ENCODE data around the gene WDR82. TPM values are rescaled to one million over a fixed set of nuclear protein-coding genes. Genes with fewer than 3 reads are reported as not detected.

Gene WDR82
- total and polyA plus RNA-seq, 2 of the 8 experiments (the other 6 are each of a cell fraction or from before 2014, with no cell fraction given) = 33.5 to 82.7 TPM

- no peaks in the 10 kb centered on the region for H3K36me3 ChIP-seq (ENCODE audit: control insufficient read depth in 2 of 4, insufficient read depth in 4 of 4, low read length in 3 of 4)
- no peak overlapping the region for H3K4me2 ChIP-seq (ENCODE audit: insufficient read depth in 1 of 2, low read depth in 2 of 2, low read length in 2 of 2)
- POLR2A ChIA-PET (ENCODE audit: partially characterized antibody) = interaction anchor here (0.8 kb wide), 1 partner anchor 46 kb away, joined by 3 read pairs; the partner anchor contains the start of gene WDR82
- no peak for DNase-seq (ENCODE audit: low read depth in 1 of 2, low spot score in 2 of 2)
- H3K56ac ChIP-seq (replicated peaks; ENCODE audit: insufficient read length, low read depth, low read length) = no peak overlapping the region
- H2BK120ac ChIP-seq (replicated peaks; ENCODE audit: low read depth, low read length) = no peak overlapping the region
- H4K20me1 ChIP-seq (replicated peaks in 1 of 2; ENCODE audit: control insufficient read depth in 1 of 2, insufficient read depth in 2 of 2, low read length in 2 of 2) = no peaks in the 10 kb centered on the region
- 95% methylated on average over 8 of the region's 9 CpGs; no CpG with 5 or more reads in 1 of the 2 experiments for WGBS, 2 experiments (ENCODE audit: extremely low coverage in 1 of 2, insufficient coverage in 1 of 2, insufficient read length in 1 of 2, insufficient replicate concordance in 2 of 2, low coverage in 1 of 2, low lambda C conversion rate in 2 of 2, missing lambda C conversion rate in 1 of 2)
- no peak overlapping the region for H2BK20ac ChIP-seq (ENCODE audit: low read length)
- CTCF ChIA-PET (ENCODE audit: partially characterized antibody) = interaction anchor here (1.6 to 2.1 kb wide), 5 partner anchors 15 to 93 kb away, joined by 3 to 11 read pairs (median 7); partner anchors contain the start of gene WDR82
- H2AK5ac ChIP-seq (ENCODE audit: low read depth, low read length) = no peak overlapping the region
- H3K9me3 ChIP-seq (ENCODE audit: insufficient read depth in 2 of 2, low read depth in 1 of 2, low read length in 1 of 2) = no peaks in the 10 kb centered on the region
- H2AFZ ChIP-seq (ENCODE audit: low read length) = no peak overlapping the region
- no peak overlapping the region for H3K9ac ChIP-seq (replicated peaks in 1 of 4; ENCODE audit: extremely low read depth in 1 of 4, low read depth in 3 of 4, low read length in 3 of 4)
- TF ChIP-seq TAF1 (IDR thresholded peaks at IDR 0.05; ENCODE audit: low read depth, low read length) = no peak
- TF ChIP-seq CHD1 (IDR thresholded peaks at IDR 0.05; ENCODE audit: low read depth, low read length) = no peak
- no peak for TF ChIP-seq MAX (IDR thresholded peaks at IDR 0.05)
- no peak for TF ChIP-seq EP300 (IDR thresholded peaks at IDR 0.05; ENCODE audit: borderline replicate concordance in 1 of 2, low read depth in 2 of 2, low read length in 2 of 2)
- no peak for TF ChIP-seq SIX5 (IDR thresholded peaks at IDR 0.05; ENCODE audit: low read depth, low read length)
- no peak for TF ChIP-seq RNF2 (IDR thresholded peaks at IDR 0.05; ENCODE audit: borderline replicate concordance, low read depth, low read length, missing control alignments, poor library complexity, severe bottlenecking)
- no peak for TF ChIP-seq SP2 (IDR thresholded peaks at IDR 0.05; ENCODE audit: low read length)
- no peak for TF ChIP-seq EGR1 (IDR thresholded peaks at IDR 0.05; ENCODE audit: borderline replicate concordance, low read depth, low read length)
- no peak for TF ChIP-seq HDAC6 (IDR thresholded peaks at IDR 0.05; ENCODE audit: low read depth, low read length)
- TF ChIP-seq HDAC2 (IDR thresholded peaks at IDR 0.05; ENCODE audit: borderline replicate concordance in 1 of 2, low read depth in 2 of 2, low read length in 2 of 2) = no peak
- no peak for TF ChIP-seq KDM5A (IDR thresholded peaks at IDR 0.05; ENCODE audit: low read length)
- no peak for TF ChIP-seq GABPA (IDR thresholded peaks at IDR 0.05; ENCODE audit: borderline replicate concordance, insufficient read depth, low read length)
- TF ChIP-seq BRCA1 (IDR thresholded peaks at IDR 0.05; ENCODE audit: low read depth, low read length) = no peak
- no peak for TF ChIP-seq ASH2L (IDR thresholded peaks at IDR 0.05; ENCODE audit: low read length)
- H3K79me2 ChIP-seq (ENCODE audit: control insufficient read depth in 1 of 2, insufficient read depth in 2 of 2, low read length in 2 of 2) = no peaks in the 10 kb centered on the region
- no peak overlapping the region for H2BK5ac ChIP-seq (ENCODE audit: low read depth, low read length)
- no peak overlapping the region for H3K4me3 ChIP-seq (ENCODE audit: extremely low read depth in 1 of 4, insufficient read depth in 2 of 4, low read depth in 3 of 4, low read length in 4 of 4)
- no peak overlapping the region for H2BK12ac ChIP-seq (ENCODE audit: low read depth, low read length)
- H4K91ac ChIP-seq (replicated peaks; ENCODE audit: insufficient read length, low read length) = no peak overlapping the region
- no peaks in the 10 kb centered on the region for H3K4me1 ChIP-seq (replicated peaks in 1 of 4; ENCODE audit: control insufficient read depth in 3 of 4, insufficient read depth in 4 of 4, low read length in 3 of 4)
- FAIRE-seq = no peak
- no peak overlapping the region for H3K23ac ChIP-seq (ENCODE audit: insufficient read length)
- no peaks in the 10 kb centered on the region; a peak in 1 of 7 replicates for H3K27me3 ChIP-seq (replicated peaks in 1 of 4; ENCODE audit: control insufficient read depth in 3 of 4, extremely low read depth in 1 of 4, insufficient read depth in 3 of 4, low read length in 3 of 4)
- H2BK15ac ChIP-seq (ENCODE audit: low read length) = no peak overlapping the region
- H3K14ac ChIP-seq (ENCODE audit: insufficient read length) = no peak overlapping the region
- H3K23me2 ChIP-seq (ENCODE audit: low read depth, low read length) = peaks cover 3% of the 10 kb centered on the region; the same call in 1 of the 2 replicates
- no peaks in the 10 kb centered on the region; the same call in 1 of the 2 replicates for H3K79me1 ChIP-seq (ENCODE audit: low read depth, low read length)
- H3K18ac ChIP-seq (ENCODE audit: extremely low read depth, low read length) = no peak overlapping the region; the same call in 1 of the 2 replicates
- no peak overlapping the region for H3K27ac ChIP-seq (ENCODE audit: low read depth, low read length)
- no peak overlapping the region for H4K5ac ChIP-seq (ENCODE audit: insufficient read length, low read depth, low read length)
- H3K4ac ChIP-seq (replicated peaks; ENCODE audit: insufficient read length, low read depth, low read length) = no peak overlapping the region
- no peak overlapping the region for H4K8ac ChIP-seq (ENCODE audit: extremely low read depth, insufficient read depth, low read length)
These were observed 46.2 kb upstream of the WDR82 start for GRCh38 chr3:52324676-52325075.
